H1 (cell line): ENCODE results near the gene YIF1B. TPM values are rescaled to one million over a fixed set of nuclear protein-coding genes. Genes with fewer than 3 reads are reported as not detected.

Experiments
- ASH2L ChIP-seq: fragments of 200-600, 300-600 bp; sonication (generic); IDR thresholded peaks from one replicate; pipeline ENCODE4 v1.7.1; 2017; ENCODE audit warnings: low read length
- SIN3A ChIP-seq, 2 experiments: IDR thresholded peaks in 1 of 2; conservative IDR thresholded peaks in 1 of 2; 2 replicates each; pipeline ENCODE4 v1.6.1; 2011 to 2012; ENCODE audit warnings: low read length in 2 of 2, improper control_type of control experiment in 1 of 2, low read depth in 1 of 2, mild to moderate bottlenecking in 1 of 2
- polyA plus RNA-seq, 7 experiments: library from polyadenylated mRNA; depleted of rRNA in 3 of 7; stranded (reverse) in 5 of 7; unstranded in 2 of 7; fragments of >200 nt in 5 of 7; fragments of 200-250 nt in 2 of 7; gene quantifications; 1 replicate in 5 of 7; 2 replicates in 1 of 7; 4 replicates in 1 of 7; pipeline versions ENCODE4 v1.2.1 to v1.2.3, GENCODE V29; 2011 to 2013; ENCODE audit warnings: missing spikeins in 2 of 7, mixed read lengths in 2 of 7
- total RNA-seq: library from RNA; stranded (reverse); fragmentation: NEBNext Ultra II Directional; extraction: Animal tissue kit (Norgen Biotek cat#: 25700); gene quantifications from 2 replicates; pipeline ENCODE4 v1.2.1, GENCODE V29; 2021
- TF ChIP-seq, protein P1 (sequence below): fragments of 300-600 bp; sonication (generic); IDR thresholded peaks from 2 replicates; pipeline ENCODE4 v1.7.1; 2012; ENCODE audit warnings: low read length, moderate library complexity, mild to moderate bottlenecking, inconsistent platforms; ENCODE audit not compliant: insufficient replicate concordance
- TF ChIP-seq, protein P2 (sequence below): IDR thresholded peaks from 2 replicates; pipeline ENCODE4 v1.6.1; 2012; ENCODE audit warnings: low read length, inconsistent platforms
- TF ChIP-seq, protein P3 (sequence below), 3 experiments: IDR thresholded peaks; 1 replicate in 2 of 3; 2 replicates in 1 of 3; pipeline versions ENCODE4 v1.5.1 to v1.6.1; 2011; ENCODE audit warnings: low read length in 3 of 3, mild to moderate bottlenecking in 3 of 3, inconsistent platforms in 2 of 3, low read depth in 1 of 3, moderate library complexity in 1 of 3; ENCODE audit not compliant: insufficient read depth in 1 of 3; ENCODE audit errors: control extremely low read depth in 1 of 3

Gene YIF1B
- total and polyA plus RNA-seq, 2 of the 8 experiments (the other 6 are each of a cell fraction or from before 2014, with no cell fraction given): 89.6 to 305 TPM

DNA sequence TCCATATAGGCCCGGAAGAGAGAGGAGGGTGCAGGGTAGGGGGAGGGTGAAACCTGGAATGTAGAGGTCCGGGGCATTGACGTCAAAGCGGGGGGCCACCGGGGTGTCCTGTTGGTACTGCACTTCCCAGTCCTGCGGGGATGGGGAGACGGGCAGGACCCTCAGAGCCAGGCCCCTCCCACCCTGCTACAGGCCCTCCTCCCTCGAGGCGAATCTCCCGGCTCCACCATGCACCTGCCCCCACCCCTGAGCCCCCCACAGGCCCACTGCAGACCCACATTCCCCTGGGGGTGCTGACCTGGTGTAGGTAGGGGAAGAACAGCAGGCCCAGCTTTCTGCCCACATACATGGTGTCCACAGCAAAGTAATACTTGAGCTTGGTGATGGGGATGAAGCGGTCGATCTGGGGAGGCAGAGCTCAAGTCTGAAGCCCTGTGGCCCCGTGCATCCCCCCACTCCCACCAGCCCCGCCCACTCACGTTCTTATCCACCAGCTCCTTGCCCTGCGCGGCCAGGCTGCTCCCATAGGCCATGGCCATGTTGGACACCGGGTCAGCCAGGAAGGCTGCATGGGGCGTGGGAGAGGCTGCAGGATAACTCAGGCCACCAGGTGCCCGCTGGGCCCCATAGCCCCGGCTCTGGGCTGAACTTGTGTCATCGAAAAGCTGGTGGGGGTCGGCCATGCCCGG lies 6.7 kb downstream of the YIF1B start (continued):
- TF ChIP-seq, protein P1, sequence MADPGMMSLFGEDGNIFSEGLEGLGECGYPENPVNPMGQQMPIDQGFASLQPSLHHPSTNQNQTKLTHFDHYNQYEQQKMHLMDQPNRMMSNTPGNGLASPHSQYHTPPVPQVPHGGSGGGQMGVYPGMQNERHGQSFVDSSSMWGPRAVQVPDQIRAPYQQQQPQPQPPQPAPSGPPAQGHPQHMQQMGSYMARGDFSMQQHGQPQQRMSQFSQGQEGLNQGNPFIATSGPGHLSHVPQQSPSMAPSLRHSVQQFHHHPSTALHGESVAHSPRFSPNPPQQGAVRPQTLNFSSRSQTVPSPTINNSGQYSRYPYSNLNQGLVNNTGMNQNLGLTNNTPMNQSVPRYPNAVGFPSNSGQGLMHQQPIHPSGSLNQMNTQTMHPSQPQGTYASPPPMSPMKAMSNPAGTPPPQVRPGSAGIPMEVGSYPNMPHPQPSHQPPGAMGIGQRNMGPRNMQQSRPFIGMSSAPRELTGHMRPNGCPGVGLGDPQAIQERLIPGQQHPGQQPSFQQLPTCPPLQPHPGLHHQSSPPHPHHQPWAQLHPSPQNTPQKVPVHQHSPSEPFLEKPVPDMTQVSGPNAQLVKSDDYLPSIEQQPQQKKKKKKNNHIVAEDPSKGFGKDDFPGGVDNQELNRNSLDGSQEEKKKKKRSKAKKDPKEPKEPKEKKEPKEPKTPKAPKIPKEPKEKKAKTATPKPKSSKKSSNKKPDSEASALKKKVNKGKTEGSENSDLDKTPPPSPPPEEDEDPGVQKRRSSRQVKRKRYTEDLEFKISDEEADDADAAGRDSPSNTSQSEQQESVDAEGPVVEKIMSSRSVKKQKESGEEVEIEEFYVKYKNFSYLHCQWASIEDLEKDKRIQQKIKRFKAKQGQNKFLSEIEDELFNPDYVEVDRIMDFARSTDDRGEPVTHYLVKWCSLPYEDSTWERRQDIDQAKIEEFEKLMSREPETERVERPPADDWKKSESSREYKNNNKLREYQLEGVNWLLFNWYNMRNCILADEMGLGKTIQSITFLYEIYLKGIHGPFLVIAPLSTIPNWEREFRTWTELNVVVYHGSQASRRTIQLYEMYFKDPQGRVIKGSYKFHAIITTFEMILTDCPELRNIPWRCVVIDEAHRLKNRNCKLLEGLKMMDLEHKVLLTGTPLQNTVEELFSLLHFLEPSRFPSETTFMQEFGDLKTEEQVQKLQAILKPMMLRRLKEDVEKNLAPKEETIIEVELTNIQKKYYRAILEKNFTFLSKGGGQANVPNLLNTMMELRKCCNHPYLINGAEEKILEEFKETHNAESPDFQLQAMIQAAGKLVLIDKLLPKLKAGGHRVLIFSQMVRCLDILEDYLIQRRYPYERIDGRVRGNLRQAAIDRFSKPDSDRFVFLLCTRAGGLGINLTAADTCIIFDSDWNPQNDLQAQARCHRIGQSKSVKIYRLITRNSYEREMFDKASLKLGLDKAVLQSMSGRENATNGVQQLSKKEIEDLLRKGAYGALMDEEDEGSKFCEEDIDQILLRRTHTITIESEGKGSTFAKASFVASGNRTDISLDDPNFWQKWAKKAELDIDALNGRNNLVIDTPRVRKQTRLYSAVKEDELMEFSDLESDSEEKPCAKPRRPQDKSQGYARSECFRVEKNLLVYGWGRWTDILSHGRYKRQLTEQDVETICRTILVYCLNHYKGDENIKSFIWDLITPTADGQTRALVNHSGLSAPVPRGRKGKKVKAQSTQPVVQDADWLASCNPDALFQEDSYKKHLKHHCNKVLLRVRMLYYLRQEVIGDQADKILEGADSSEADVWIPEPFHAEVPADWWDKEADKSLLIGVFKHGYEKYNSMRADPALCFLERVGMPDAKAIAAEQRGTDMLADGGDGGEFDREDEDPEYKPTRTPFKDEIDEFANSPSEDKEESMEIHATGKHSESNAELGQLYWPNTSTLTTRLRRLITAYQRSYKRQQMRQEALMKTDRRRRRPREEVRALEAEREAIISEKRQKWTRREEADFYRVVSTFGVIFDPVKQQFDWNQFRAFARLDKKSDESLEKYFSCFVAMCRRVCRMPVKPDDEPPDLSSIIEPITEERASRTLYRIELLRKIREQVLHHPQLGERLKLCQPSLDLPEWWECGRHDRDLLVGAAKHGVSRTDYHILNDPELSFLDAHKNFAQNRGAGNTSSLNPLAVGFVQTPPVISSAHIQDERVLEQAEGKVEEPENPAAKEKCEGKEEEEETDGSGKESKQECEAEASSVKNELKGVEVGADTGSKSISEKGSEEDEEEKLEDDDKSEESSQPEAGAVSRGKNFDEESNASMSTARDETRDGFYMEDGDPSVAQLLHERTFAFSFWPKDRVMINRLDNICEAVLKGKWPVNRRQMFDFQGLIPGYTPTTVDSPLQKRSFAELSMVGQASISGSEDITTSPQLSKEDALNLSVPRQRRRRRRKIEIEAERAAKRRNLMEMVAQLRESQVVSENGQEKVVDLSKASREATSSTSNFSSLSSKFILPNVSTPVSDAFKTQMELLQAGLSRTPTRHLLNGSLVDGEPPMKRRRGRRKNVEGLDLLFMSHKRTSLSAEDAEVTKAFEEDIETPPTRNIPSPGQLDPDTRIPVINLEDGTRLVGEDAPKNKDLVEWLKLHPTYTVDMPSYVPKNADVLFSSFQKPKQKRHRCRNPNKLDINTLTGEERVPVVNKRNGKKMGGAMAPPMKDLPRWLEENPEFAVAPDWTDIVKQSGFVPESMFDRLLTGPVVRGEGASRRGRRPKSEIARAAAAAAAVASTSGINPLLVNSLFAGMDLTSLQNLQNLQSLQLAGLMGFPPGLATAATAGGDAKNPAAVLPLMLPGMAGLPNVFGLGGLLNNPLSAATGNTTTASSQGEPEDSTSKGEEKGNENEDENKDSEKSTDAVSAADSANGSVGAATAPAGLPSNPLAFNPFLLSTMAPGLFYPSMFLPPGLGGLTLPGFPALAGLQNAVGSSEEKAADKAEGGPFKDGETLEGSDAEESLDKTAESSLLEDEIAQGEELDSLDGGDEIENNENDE: no peak
- TF ChIP-seq, protein P2, sequence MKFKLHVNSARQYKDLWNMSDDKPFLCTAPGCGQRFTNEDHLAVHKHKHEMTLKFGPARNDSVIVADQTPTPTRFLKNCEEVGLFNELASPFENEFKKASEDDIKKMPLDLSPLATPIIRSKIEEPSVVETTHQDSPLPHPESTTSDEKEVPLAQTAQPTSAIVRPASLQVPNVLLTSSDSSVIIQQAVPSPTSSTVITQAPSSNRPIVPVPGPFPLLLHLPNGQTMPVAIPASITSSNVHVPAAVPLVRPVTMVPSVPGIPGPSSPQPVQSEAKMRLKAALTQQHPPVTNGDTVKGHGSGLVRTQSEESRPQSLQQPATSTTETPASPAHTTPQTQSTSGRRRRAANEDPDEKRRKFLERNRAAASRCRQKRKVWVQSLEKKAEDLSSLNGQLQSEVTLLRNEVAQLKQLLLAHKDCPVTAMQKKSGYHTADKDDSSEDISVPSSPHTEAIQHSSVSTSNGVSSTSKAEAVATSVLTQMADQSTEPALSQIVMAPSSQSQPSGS: no peak
- TF ChIP-seq SIN3A (conservative IDR thresholded peaks at IDR 0.05 in 1 of 2, IDR thresholded peaks at IDR 0.05 in 1 of 2; ENCODE audit: low read depth in 1 of 2, low read length in 2 of 2) (no peak), ASH2L (no peak)
- TF ChIP-seq, protein P3, sequence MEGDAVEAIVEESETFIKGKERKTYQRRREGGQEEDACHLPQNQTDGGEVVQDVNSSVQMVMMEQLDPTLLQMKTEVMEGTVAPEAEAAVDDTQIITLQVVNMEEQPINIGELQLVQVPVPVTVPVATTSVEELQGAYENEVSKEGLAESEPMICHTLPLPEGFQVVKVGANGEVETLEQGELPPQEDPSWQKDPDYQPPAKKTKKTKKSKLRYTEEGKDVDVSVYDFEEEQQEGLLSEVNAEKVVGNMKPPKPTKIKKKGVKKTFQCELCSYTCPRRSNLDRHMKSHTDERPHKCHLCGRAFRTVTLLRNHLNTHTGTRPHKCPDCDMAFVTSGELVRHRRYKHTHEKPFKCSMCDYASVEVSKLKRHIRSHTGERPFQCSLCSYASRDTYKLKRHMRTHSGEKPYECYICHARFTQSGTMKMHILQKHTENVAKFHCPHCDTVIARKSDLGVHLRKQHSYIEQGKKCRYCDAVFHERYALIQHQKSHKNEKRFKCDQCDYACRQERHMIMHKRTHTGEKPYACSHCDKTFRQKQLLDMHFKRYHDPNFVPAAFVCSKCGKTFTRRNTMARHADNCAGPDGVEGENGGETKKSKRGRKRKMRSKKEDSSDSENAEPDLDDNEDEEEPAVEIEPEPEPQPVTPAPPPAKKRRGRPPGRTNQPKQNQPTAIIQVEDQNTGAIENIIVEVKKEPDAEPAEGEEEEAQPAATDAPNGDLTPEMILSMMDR (IDR thresholded peaks at IDR 0.05; ENCODE audit: control extremely low read depth in 1 of 3, insufficient read depth in 1 of 3, low read depth in 1 of 3, low read length in 3 of 3): no peak
